ENCODE data around the gene TMEM59. TPM values are rescaled to one million over a fixed set of nuclear protein-coding genes. Genes with fewer than 3 reads are reported as not detected.

Gene TMEM59
- total and polyA plus RNA-seq, 10 donors, result 73.1 to 295 (median 223) TPM

DNA sequence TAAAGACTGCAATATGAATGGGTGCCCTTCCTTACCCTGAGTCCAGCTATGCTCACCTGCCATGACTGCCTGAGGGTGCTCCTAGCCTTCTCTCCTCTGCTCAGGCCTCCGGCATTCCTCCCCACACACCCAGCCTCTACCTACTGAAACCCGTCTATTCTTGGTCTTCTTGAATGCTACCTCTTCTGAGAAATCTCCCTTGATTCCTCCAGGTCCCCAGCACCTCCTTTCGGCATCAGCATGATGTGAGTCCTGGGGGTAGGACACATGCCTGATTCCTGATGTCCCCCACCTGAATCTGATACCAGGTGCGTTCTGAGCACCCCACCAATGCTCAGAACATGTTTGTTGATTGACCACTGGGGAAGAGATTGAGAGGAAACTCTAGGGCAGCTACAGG, 43.6 kb downstream of the TMEM59 start:
- DNase-seq, result no peak
- no peak overlapping the region for H3K27ac ChIP-seq
- H3K4me1 ChIP-seq, result no peaks in the 10 kb centered on the region
- H3K4me3 ChIP-seq, result no peak overlapping the region
- peaks cover 0 to 31% (median 0%) of the 10 kb centered on the region in 7 donors for H3K27me3 ChIP-seq (replicated peaks in 1 of 7)
- TF ChIP-seq POLR2AphosphoS5 (IDR thresholded peaks at IDR 0.05) (no peak), CTCF (IDR thresholded peaks at IDR 0.05 in 8 of 11, conservative IDR thresholded peaks at IDR 0.05 in 3 of 11) (no peak), POLR2A (IDR thresholded peaks at IDR 0.05) (no peak)
- intact Hi-C loops (cut with DNase I; ENCODE audit: low total_unique reads), result no loop called here
- no peaks in the 10 kb centered on the region for H3K36me3 ChIP-seq
- no peaks in the 10 kb centered on the region for H3K9me3 ChIP-seq
- 83 to 88% (median 84%) methylated on average over 4 of the region's 4 CpGs for WGBS, 5 donors

DNA sequence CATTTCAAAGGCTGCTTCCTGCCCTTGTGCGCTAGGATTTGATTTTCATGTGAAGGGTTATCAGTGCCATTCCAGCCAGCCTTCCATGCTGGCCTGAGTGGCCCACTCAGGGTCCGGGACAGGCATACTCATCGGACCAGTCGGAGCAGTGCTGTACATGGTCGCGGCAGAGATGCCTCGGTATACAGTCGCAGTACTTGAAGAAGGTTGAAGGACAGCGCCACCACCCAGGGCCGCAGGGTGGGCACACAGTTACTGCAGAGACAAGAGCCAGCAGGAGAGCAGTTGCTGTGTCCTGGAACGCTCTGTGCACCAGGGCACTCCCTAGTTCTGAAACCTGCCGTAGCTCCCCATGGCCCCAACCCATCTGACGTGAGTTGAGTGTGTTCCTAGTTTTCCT, 44.1 kb downstream of the TMEM59 start:
- intact Hi-C loops (cut with DNase I; ENCODE audit: low total_unique reads), result no loop called here
- Histone ChIP-seq H3K27ac (no peak overlapping the region), H3K36me3 (no peaks in the 10 kb centered on the region), H3K9me3 (no peaks in the 10 kb centered on the region), H3K4me1 (no peaks in the 10 kb centered on the region), H3K4me3 (no peak overlapping the region), H3K27me3 (replicated peaks in 1 of 7) (peaks cover 0 to 26% (median 0%) of the 10 kb centered on the region in 7 donors)
- WGBS, 5 donors, result 83 to 93% (median 91%) methylated on average over 9 to 13 of the region's 13 CpGs
- no peak for DNase-seq
- TF ChIP-seq POLR2AphosphoS5 (IDR thresholded peaks at IDR 0.05) (no peak), POLR2A (IDR thresholded peaks at IDR 0.05) (no peak), CTCF (IDR thresholded peaks at IDR 0.05 in 8 of 11, conservative IDR thresholded peaks at IDR 0.05 in 3 of 11) (no peak)

DNA sequence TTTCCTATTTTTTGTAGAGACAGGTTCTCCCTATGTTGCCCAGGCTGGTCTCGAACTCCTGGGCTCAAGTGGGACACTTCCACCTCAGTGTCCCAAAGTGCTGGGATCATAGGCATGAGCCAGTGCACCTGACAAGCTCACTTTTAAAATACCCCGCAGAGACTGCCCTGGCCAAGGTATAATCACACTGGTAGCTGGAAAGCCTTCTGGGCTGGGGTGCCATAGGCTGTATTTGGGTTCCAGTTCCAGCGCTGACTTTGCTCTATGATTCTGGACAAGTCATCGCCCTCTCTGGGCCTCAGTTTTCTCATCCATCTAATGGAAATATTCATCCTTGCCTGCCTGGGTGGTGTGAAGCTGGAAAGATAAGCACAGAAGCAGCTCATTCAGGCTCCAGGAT, 45.4 kb downstream of the TMEM59 start:
- no peak for TF ChIP-seq POLR2A (IDR thresholded peaks at IDR 0.05)
- TF ChIP-seq CTCF (IDR thresholded peaks at IDR 0.05 in 8 of 11, conservative IDR thresholded peaks at IDR 0.05 in 3 of 11), result no peak
- no peak for TF ChIP-seq POLR2AphosphoS5 (IDR thresholded peaks at IDR 0.05)
- intact Hi-C loops (cut with DNase I; ENCODE audit: low total_unique reads), result no loop called here

DNA sequence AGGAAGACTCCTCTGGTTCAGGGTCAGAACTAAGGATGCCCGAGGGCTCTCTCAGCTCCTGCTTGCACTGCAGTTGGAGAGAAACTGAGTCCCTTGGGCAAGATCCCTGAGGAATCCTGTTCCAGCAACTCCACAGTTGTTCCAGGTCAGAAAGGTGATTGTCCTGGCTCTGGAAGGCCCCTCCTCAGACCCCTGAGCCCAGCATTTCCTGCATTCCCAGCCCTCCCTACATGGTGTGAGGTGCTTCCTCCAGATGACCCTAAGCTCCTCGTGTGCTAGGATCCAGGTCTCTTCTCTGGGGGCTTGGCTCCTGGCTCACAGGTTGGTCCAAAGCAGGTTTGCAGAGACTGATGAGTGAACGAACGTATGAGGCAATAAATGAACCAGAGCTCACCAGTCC, 46.5 kb downstream of the TMEM59 start:
- no peaks in the 10 kb centered on the region for H3K9me3 ChIP-seq

More for the DNA sequence above, 45.4 kb downstream of the TMEM59 start:
- H3K27me3 ChIP-seq (replicated peaks in 1 of 7), result peaks cover 0 to 21% (median 0%) of the 10 kb centered on the region in 7 donors
- no peaks in the 10 kb centered on the region for H3K9me3 ChIP-seq
- no peak overlapping the region for H3K4me3 ChIP-seq
- H3K4me1 ChIP-seq, result no peaks in the 10 kb centered on the region
- H3K36me3 ChIP-seq, result no peaks in the 10 kb centered on the region
- 87 to 93% (median 92%) methylated on average over 4 of the region's 4 CpGs for WGBS, 5 donors
- no peak for DNase-seq
- H3K27ac ChIP-seq, result no peak overlapping the region

More for the DNA sequence above, 46.5 kb downstream of the TMEM59 start:
- Histone ChIP-seq H3K36me3 (no peaks in the 10 kb centered on the region), H3K27ac (no peak overlapping the region), H3K4me3 (no peak overlapping the region), H3K27me3 (replicated peaks in 1 of 7) (peaks cover 0 to 19% (median 0%) of the 10 kb centered on the region in 7 donors), H3K4me1 (no peaks in the 10 kb centered on the region)
- TF ChIP-seq CTCF (IDR thresholded peaks at IDR 0.05 in 8 of 11, conservative IDR thresholded peaks at IDR 0.05 in 3 of 11), result no peak
- TF ChIP-seq POLR2AphosphoS5 (IDR thresholded peaks at IDR 0.05), result no peak
- no peak for TF ChIP-seq POLR2A (IDR thresholded peaks at IDR 0.05)
- intact Hi-C loops (cut with DNase I; ENCODE audit: low total_unique reads), result no loop called here
- 69 to 83% (median 74%) methylated on average over 4 of the region's 4 CpGs for WGBS, 5 donors
- no peak for DNase-seq

Measured in spleen (tissue), 11 donors.